GM21717 (cell line): ENCODE measurements around the gene SPATS2L.
"Not testable (repeated sequence)": the region's sequence is repeated elsewhere in the genome, so short reads cannot be mapped to it uniquely, and the experiment has no call there.

Experiments used
- ATAC-seq: cut with Tn5 transposase; IDR thresholded peaks from one replicate; pipeline ENCODE4 v1.9.1; 2021; ENCODE audit warnings: mild to moderate bottlenecking, moderate library complexity; ENCODE audit not compliant: unreplicated experiment

Gene SPATS2L

GRCh38 chr2:200319548-200320337 is 13.2 kb downstream of the SPATS2L start:
- no peak for ATAC-seq

GRCh38 chr2:200320344-200320743 is 13.9 kb downstream of the SPATS2L start:
- ATAC-seq = no peak

- no peak for ATAC-seq
These were observed 14.5 kb downstream of the SPATS2L start for GRCh38 chr2:200320991-200321390.

- no peak for ATAC-seq
These were observed 15.5 kb downstream of the SPATS2L start for GRCh38 chr2:200321780-200322534.

GRCh38 chr2:200322607-200323006 is 16.1 kb downstream of the SPATS2L start:
- ATAC-seq = no peak

- ATAC-seq = no peak
These were observed 17.9 kb downstream of the SPATS2L start for GRCh38 chr2:200324362-200324761.

GRCh38 chr2:200329384-200329783 is 22.9 kb downstream of the SPATS2L start:
- ATAC-seq = no peak

- ATAC-seq = no peak
These were observed 23.3 kb downstream of the SPATS2L start for GRCh38 chr2:200329798-200330197.

- ATAC-seq = no peak
These were observed 24.0 kb downstream of the SPATS2L start for GRCh38 chr2:200330351-200331060.

GRCh38 chr2:200331061-200331400 is 24.5 kb downstream of the SPATS2L start:
- ATAC-seq = no peak

- ATAC-seq = no peak
These were observed 29.2 kb downstream of the SPATS2L start for GRCh38 chr2:200335657-200336056.

- no peak for ATAC-seq
These were observed 30.6 kb downstream of the SPATS2L start for GRCh38 chr2:200336980-200337615.

- no peak for ATAC-seq
These were observed 31.1 kb downstream of the SPATS2L start for GRCh38 chr2:200337621-200338020.

GRCh38 chr2:200338692-200339091 is 32.2 kb downstream of the SPATS2L start:
- ATAC-seq = no peak

GRCh38 chr2:200340508-200341224 is 34.2 kb downstream of the SPATS2L start:
- ATAC-seq = no peak

GRCh38 chr2:200341376-200341775 is 34.9 kb downstream of the SPATS2L start:
- no peak for ATAC-seq

GRCh38 chr2:200342235-200342634 is 35.7 kb downstream of the SPATS2L start:
- no peak for ATAC-seq

GRCh38 chr2:200342654-200343053 is 36.2 kb downstream of the SPATS2L start:
- no peak for ATAC-seq

- ATAC-seq = not testable (repeated sequence)
These were observed 37.7 kb downstream of the SPATS2L start for GRCh38 chr2:200344202-200344601.

GRCh38 chr2:200345975-200346374 is 39.5 kb downstream of the SPATS2L start:
- ATAC-seq = no peak

- ATAC-seq = no peak
These were observed 40.8 kb downstream of the SPATS2L start for GRCh38 chr2:200347301-200347700.
